ENCODE data around the gene PTCH1. TPM values are rescaled to one million over a fixed set of nuclear protein-coding genes. Genes with fewer than 3 reads are reported as not detected.

Gene PTCH1
- polyA plus RNA-seq, 1 of the 3 experiments (the other 2 are of a cell fraction): 3.3 TPM

- H3K4me1 ChIP-seq (ENCODE audit: control insufficient read depth in 1 of 2, insufficient read depth in 2 of 2, low read depth in 1 of 2, low read length in 1 of 2): peaks cover 23 to 43% of the 10 kb centered on the region in 2 experiments; a peak in 3 of 4 replicates
- no peaks in the 10 kb centered on the region for H3K27me3 ChIP-seq (ENCODE audit: insufficient read depth)
- no peaks in the 10 kb centered on the region for H4K20me1 ChIP-seq (ENCODE audit: insufficient read depth)
- no peaks in the 10 kb centered on the region for H3K79me2 ChIP-seq (ENCODE audit: insufficient read depth)
- H2AFZ ChIP-seq (ENCODE audit: low read depth): peak overlapping the region; percentile 77
- 29% methylated on average over 9 of the region's 26 CpGs for WGBS (ENCODE audit: low lambda C conversion rate)
- POLR2A ChIA-PET: interaction anchor here (0.6 to 2.5 kb wide), 9 partner anchors 9 to 723 kb away, joined by 3 to 11 read pairs (median 5); no protein-coding TSS in a partner anchor
- peak; percentile 94 for DNase-seq
- H3K27ac ChIP-seq (ENCODE audit: low read depth in 2 of 2, low read length in 1 of 2): peak overlapping the region; percentile 10 to 96; a peak in 3 of 4 replicates
- no peaks in the 10 kb centered on the region for H3K36me3 ChIP-seq (replicated peaks in 1 of 2; ENCODE audit: control insufficient read depth in 1 of 2, insufficient read depth in 2 of 2, low read length in 1 of 2)
- H3K4me3 ChIP-seq (ENCODE audit: low read depth in 2 of 2, low read length in 1 of 2): peak overlapping the region; percentile 48 to 57
- CTCF ChIA-PET: no interaction called here
- no peak overlapping the region; the same call in 1 of the 2 replicates for H3K9ac ChIP-seq
- H3K4me2 ChIP-seq: peak overlapping the region; percentile 80
- no peaks in the 10 kb centered on the region for H3K9me2 ChIP-seq
- H3F3A ChIP-seq (replicated peaks; ENCODE audit: insufficient read depth): peaks cover 7% of the 10 kb centered on the region
- H3K9me3 ChIP-seq: no peaks in the 10 kb centered on the region
- TF ChIP-seq MAX (IDR thresholded peaks at IDR 0.05; ENCODE audit: low read depth): peak; percentile 86
- peak; percentile 46; the same call in 1 of the 2 replicates for TF ChIP-seq USF1 (IDR thresholded peaks at IDR 0.05; ENCODE audit: borderline replicate concordance, low read depth)
- peak; percentile 57 for TF ChIP-seq RCOR1 (IDR thresholded peaks at IDR 0.05; ENCODE audit: low read length)
- TF ChIP-seq NRF1 (IDR thresholded peaks at IDR 0.05; ENCODE audit: low read depth, low read length): peak; percentile 98
- TF ChIP-seq ELF1 (IDR thresholded peaks at IDR 0.05): no peak
- no peak for TF ChIP-seq FOSL2 (IDR thresholded peaks at IDR 0.05; ENCODE audit: borderline replicate concordance, low read depth)
- TF ChIP-seq MXI1 (IDR thresholded peaks at IDR 0.05; ENCODE audit: low read depth, low read length): peak; percentile 96
- TF ChIP-seq YY1 (IDR thresholded peaks at IDR 0.05; ENCODE audit: low read depth): no peak
- peak; percentile 68 for TF ChIP-seq POLR2AphosphoS5 (IDR thresholded peaks at IDR 0.05; ENCODE audit: low read depth, low read length)
- TF ChIP-seq GATA2 (CRISPR knock-in tag; IDR thresholded peaks at IDR 0.05): peak; percentile 95
- TF ChIP-seq RAD21 (IDR thresholded peaks at IDR 0.05; ENCODE audit: low read length): peak; percentile 36; the same call in 1 of the 2 replicates
- TF ChIP-seq RFX5 (IDR thresholded peaks at IDR 0.05; ENCODE audit: low read length): no peak
- TF ChIP-seq, protein P1, sequence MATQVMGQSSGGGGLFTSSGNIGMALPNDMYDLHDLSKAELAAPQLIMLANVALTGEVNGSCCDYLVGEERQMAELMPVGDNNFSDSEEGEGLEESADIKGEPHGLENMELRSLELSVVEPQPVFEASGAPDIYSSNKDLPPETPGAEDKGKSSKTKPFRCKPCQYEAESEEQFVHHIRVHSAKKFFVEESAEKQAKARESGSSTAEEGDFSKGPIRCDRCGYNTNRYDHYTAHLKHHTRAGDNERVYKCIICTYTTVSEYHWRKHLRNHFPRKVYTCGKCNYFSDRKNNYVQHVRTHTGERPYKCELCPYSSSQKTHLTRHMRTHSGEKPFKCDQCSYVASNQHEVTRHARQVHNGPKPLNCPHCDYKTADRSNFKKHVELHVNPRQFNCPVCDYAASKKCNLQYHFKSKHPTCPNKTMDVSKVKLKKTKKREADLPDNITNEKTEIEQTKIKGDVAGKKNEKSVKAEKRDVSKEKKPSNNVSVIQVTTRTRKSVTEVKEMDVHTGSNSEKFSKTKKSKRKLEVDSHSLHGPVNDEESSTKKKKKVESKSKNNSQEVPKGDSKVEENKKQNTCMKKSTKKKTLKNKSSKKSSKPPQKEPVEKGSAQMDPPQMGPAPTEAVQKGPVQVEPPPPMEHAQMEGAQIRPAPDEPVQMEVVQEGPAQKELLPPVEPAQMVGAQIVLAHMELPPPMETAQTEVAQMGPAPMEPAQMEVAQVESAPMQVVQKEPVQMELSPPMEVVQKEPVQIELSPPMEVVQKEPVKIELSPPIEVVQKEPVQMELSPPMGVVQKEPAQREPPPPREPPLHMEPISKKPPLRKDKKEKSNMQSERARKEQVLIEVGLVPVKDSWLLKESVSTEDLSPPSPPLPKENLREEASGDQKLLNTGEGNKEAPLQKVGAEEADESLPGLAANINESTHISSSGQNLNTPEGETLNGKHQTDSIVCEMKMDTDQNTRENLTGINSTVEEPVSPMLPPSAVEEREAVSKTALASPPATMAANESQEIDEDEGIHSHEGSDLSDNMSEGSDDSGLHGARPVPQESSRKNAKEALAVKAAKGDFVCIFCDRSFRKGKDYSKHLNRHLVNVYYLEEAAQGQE (IDR thresholded peaks at IDR 0.05; ENCODE audit: low read depth, low read length): no peak
- no peak for TF ChIP-seq FOXM1 (IDR thresholded peaks at IDR 0.05; ENCODE audit: low read depth)
- TF ChIP-seq TAF1 (IDR thresholded peaks at IDR 0.05; ENCODE audit: borderline replicate concordance, low read depth, low read length): peak; percentile 39; the same call in 1 of the 2 replicates
- TF ChIP-seq, protein P2, sequence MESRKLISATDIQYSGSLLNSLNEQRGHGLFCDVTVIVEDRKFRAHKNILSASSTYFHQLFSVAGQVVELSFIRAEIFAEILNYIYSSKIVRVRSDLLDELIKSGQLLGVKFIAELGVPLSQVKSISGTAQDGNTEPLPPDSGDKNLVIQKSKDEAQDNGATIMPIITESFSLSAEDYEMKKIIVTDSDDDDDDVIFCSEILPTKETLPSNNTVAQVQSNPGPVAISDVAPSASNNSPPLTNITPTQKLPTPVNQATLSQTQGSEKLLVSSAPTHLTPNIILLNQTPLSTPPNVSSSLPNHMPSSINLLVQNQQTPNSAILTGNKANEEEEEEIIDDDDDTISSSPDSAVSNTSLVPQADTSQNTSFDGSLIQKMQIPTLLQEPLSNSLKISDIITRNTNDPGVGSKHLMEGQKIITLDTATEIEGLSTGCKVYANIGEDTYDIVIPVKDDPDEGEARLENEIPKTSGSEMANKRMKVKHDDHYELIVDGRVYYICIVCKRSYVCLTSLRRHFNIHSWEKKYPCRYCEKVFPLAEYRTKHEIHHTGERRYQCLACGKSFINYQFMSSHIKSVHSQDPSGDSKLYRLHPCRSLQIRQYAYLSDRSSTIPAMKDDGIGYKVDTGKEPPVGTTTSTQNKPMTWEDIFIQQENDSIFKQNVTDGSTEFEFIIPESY (IDR thresholded peaks at IDR 0.05; ENCODE audit: borderline replicate concordance, low read depth): no peak
- TF ChIP-seq JUND (IDR thresholded peaks at IDR 0.05): no peak
- TF ChIP-seq IRF3 (IDR thresholded peaks at IDR 0.05; ENCODE audit: low read depth, low read length): no peak
- TF ChIP-seq TCF12 (IDR thresholded peaks at IDR 0.05): peak; percentile 66
- TF ChIP-seq USF2 (IDR thresholded peaks at IDR 0.05; ENCODE audit: borderline replicate concordance, low read depth, low read length): no peak
- no peak for TF ChIP-seq CTCF (IDR thresholded peaks at IDR 0.05)
- TF ChIP-seq, protein P3, sequence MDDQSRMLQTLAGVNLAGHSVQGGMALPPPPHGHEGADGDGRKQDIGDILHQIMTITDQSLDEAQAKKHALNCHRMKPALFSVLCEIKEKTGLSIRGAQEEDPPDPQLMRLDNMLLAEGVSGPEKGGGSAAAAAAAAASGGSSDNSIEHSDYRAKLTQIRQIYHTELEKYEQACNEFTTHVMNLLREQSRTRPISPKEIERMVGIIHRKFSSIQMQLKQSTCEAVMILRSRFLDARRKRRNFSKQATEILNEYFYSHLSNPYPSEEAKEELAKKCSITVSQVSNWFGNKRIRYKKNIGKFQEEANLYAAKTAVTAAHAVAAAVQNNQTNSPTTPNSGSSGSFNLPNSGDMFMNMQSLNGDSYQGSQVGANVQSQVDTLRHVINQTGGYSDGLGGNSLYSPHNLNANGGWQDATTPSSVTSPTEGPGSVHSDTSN (IDR thresholded peaks at IDR 0.05): peak; percentile 75
- TF ChIP-seq GABPA (IDR thresholded peaks at IDR 0.05; ENCODE audit: low read depth): no peak
Observed at GRCh38 chr9:95494022-95494415, 22.8 kb downstream of the PTCH1 start.
